WTC11 (cell line): ENCODE measurements around the gene TMEM178B. TPM values are rescaled to one million over a fixed set of nuclear protein-coding genes. Genes with fewer than 3 reads are reported as not detected.

Source experiments
- ATAC-seq: fragments of 200-7000 bp; cut with Tn5 transposase; 2 replicates; pipeline ENCODE4 v1.10.0; 2021; ENCODE audit warnings: mild to moderate bottlenecking, moderate library complexity
- CTCF ChIA-PET: fragments of 300-600 bp; sonication (Branson Sonifier 250); formaldehyde crosslinking; loops from one replicate; lab custom pipeline; 2021; ENCODE audit warnings: antibody characterized with exemption; lab: Charles Lee
- POLR2A ChIA-PET: fragments of 350-600 bp; sonication (Branson Sonifier 250); formaldehyde crosslinking; loops from one replicate; lab custom pipeline; 2021; ENCODE audit warnings: antibody characterized with exemption; lab: Charles Lee
- DNase-seq: peaks from one replicate; pipeline ENCODE4 v3.0.0; 2021; ENCODE audit warnings: low spot score
- H3K27ac Mint-ChIP-seq: 2 replicates; pipeline ENCODE4 v1.8.0; 2021; ENCODE audit warnings: mixed read lengths
- H3K27me3 Mint-ChIP-seq: 2 replicates; pipeline ENCODE4 v1.8.0; 2021; ENCODE audit warnings: low read depth, mild to moderate bottlenecking, moderate library complexity, mixed read lengths
- H3K36me3 Mint-ChIP-seq: 2 replicates; pipeline ENCODE4 v1.8.0; 2021; ENCODE audit warnings: mixed read lengths
- H3K4me1 Mint-ChIP-seq: 2 replicates; pipeline ENCODE4 v1.8.0; 2022; ENCODE audit warnings: mixed read lengths
- H3K4me3 Mint-ChIP-seq: 2 replicates; pipeline ENCODE4 v1.8.0; 2021; ENCODE audit warnings: mild to moderate bottlenecking, moderate library complexity, mixed read lengths
- H3K9me3 Mint-ChIP-seq: 2 replicates; pipeline ENCODE4 v1.8.0; 2021; ENCODE audit warnings: mixed read lengths
- ATF2 ChIP-seq: sonication (generic); formaldehyde crosslinking; IDR thresholded peaks from 2 replicates; pipeline ENCODE4 v1.8.1; 2022; ENCODE audit warnings: low read depth, missing genetic modification reagents, borderline replicate concordance
- CBFB ChIP-seq: sonication (generic); formaldehyde crosslinking; IDR thresholded peaks from 2 replicates; pipeline ENCODE4 v1.8.1; 2022; ENCODE audit warnings: mild to moderate bottlenecking, low read depth, missing genetic modification reagents
- CDX4 ChIP-seq: fragments of 250-450 bp; sonication (Bioruptor Pico); IDR thresholded peaks from 2 replicates; pipeline ENCODE4 v1.9.0; 2021; ENCODE audit warnings: moderate library complexity, mild to moderate bottlenecking, inconsistent platforms, borderline replicate concordance
- E2F4 ChIP-seq: sonication (generic); formaldehyde crosslinking; IDR thresholded peaks from 2 replicates; pipeline ENCODE4 v1.8.1; 2022; ENCODE audit warnings: low read depth, mild to moderate bottlenecking, moderate library complexity, missing genetic modification reagents, borderline replicate concordance
- HMGA2 ChIP-seq: fragments of 250-450 bp; sonication (Bioruptor Pico); IDR thresholded peaks from 2 replicates; pipeline ENCODE4 v1.4.0; 2021; ENCODE audit warnings: mild to moderate bottlenecking, moderate library complexity
- KAT7 ChIP-seq: sonication (generic); formaldehyde crosslinking; IDR thresholded peaks from 2 replicates; pipeline ENCODE4 v1.8.1; 2023; ENCODE audit warnings: missing genetic modification reagents, mild to moderate bottlenecking, borderline replicate concordance
- MAX ChIP-seq: sonication (generic); formaldehyde crosslinking; IDR thresholded peaks from 2 replicates; pipeline ENCODE4 v1.8.0; 2022; ENCODE audit warnings: mild to moderate bottlenecking, missing genetic modification reagents
- NR3C1 ChIP-seq: sonication (generic); formaldehyde crosslinking; conservative IDR thresholded peaks from 2 replicates; pipeline ENCODE4 v1.8.1; 2023; ENCODE audit warnings: low read depth, mild to moderate bottlenecking, missing genetic modification reagents
- PREB ChIP-seq: sonication (generic); formaldehyde crosslinking; IDR thresholded peaks from 2 replicates; pipeline ENCODE4 v1.8.1; 2022; ENCODE audit warnings: mild to moderate bottlenecking, missing genetic modification reagents, moderate library complexity, borderline replicate concordance
- RELA ChIP-seq: sonication (generic); formaldehyde crosslinking; IDR thresholded peaks from 2 replicates; pipeline ENCODE4 v1.8.1; 2022; ENCODE audit warnings: missing genetic modification reagents, mild to moderate bottlenecking, borderline replicate concordance
- TEAD1 ChIP-seq: sonication (generic); formaldehyde crosslinking; IDR thresholded peaks from 2 replicates; pipeline ENCODE4 v1.8.0; 2022; ENCODE audit warnings: mild to moderate bottlenecking, missing genetic modification reagents
- TEAD4 ChIP-seq: sonication (generic); formaldehyde crosslinking; IDR thresholded peaks from 2 replicates; pipeline ENCODE4 v1.8.0; 2022; ENCODE audit warnings: mild to moderate bottlenecking, missing genetic modification reagents
- ZMAT4 ChIP-seq: fragments of 250-450 bp; sonication (Bioruptor Pico); IDR thresholded peaks from 2 replicates; pipeline ENCODE4 v1.9.0; 2021; ENCODE audit warnings: mild to moderate bottlenecking
- ZNF138 ChIP-seq: sonication (generic); formaldehyde crosslinking; conservative IDR thresholded peaks from 2 replicates; pipeline ENCODE4 v1.8.1; 2022; ENCODE audit warnings: mild to moderate bottlenecking, moderate library complexity, missing genetic modification reagents
- ZNF396 ChIP-seq: fragments of 250-450 bp; sonication (Bioruptor Pico); IDR thresholded peaks from 2 replicates; pipeline ENCODE4 v1.8.0; 2021; ENCODE audit warnings: mild to moderate bottlenecking, moderate library complexity, borderline replicate concordance
- ZNF423 ChIP-seq: fragments of 250-450 bp; sonication (Bioruptor Pico); IDR thresholded peaks from 2 replicates; pipeline ENCODE4 v2.1.2; 2022; ENCODE audit warnings: mild to moderate bottlenecking, moderate library complexity
- ZNF425 ChIP-seq: fragments of 250-450 bp; sonication (Bioruptor Pico); conservative IDR thresholded peaks from 2 replicates; pipeline ENCODE4 v1.9.0; 2021; ENCODE audit warnings: mild to moderate bottlenecking
- ZNF512 ChIP-seq: sonication (generic); formaldehyde crosslinking; IDR thresholded peaks from 2 replicates; pipeline ENCODE4 v1.8.1; 2022; ENCODE audit warnings: missing genetic modification reagents, borderline replicate concordance
- ZNF671 ChIP-seq: fragments of 250-450 bp; sonication (Bioruptor Pico); IDR thresholded peaks from 2 replicates; pipeline ENCODE4 v1.8.0; 2021; ENCODE audit warnings: mild to moderate bottlenecking
- total RNA-seq: library from RNA; stranded (reverse); gene quantifications from 3 replicates; pipeline ENCODE4 v1.2.3, GENCODE V29; 2021
- TF ChIP-seq, protein P1 (sequence below): sonication (generic); formaldehyde crosslinking; IDR thresholded peaks from 2 replicates; pipeline ENCODE4 v1.8.1; 2023; ENCODE audit warnings: mild to moderate bottlenecking, missing genetic modification reagents, moderate library complexity
- TF ChIP-seq, protein P2 (sequence below): sonication (generic); formaldehyde crosslinking; IDR thresholded peaks from 2 replicates; pipeline ENCODE4 v1.8.0; 2023; ENCODE audit warnings: missing genetic modification reagents, mild to moderate bottlenecking, borderline replicate concordance

The TMEM178B gene
- total RNA-seq, 1 experiment from 2014 or later = 20.4 TPM

DNA sequence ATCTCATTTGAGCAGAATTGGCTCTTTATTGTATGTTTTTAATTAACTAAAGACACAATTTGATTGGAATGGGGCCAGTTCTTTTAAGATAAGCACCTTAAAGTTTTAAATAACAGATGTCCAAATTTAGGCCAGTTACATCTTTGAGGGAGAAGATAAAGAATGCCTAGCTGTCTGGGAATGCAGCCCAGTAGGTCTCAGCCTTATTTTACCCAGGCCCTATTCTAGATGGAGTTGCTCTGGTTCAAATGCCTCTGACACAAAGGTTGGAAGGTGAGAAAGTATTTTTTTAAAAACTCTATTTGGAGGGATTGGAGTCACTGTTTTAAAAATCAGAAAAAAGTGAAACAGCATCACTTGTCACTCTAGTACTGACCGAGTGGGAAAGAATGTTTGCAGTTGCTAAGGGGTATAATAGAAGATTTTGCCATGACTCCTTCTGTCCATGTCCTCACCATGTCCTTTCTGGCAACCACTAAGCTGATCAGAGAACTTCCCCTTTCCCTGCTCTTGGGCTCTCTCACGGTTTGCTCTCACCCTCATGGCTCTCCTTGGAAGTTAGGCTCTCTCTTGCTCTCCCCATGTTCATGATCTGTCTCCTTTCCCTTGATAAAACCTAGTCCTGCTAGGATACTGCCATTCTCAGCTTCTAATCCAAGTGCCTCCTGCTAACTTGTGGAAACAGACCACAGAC is 239.1 kb downstream of the TMEM178B start (continued):
- TF ChIP-seq, protein P1, sequence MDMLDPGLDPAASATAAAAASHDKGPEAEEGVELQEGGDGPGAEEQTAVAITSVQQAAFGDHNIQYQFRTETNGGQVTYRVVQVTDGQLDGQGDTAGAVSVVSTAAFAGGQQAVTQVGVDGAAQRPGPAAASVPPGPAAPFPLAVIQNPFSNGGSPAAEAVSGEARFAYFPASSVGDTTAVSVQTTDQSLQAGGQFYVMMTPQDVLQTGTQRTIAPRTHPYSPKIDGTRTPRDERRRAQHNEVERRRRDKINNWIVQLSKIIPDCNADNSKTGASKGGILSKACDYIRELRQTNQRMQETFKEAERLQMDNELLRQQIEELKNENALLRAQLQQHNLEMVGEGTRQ = no peak
- TF ChIP-seq ZNF512 (CRISPR knock-in tag) = no peak
- TF ChIP-seq TEAD4 = no peak
- no peak for TF ChIP-seq TEAD1
- no peak for TF ChIP-seq E2F4 (CRISPR knock-in tag)
- TF ChIP-seq, protein P2, sequence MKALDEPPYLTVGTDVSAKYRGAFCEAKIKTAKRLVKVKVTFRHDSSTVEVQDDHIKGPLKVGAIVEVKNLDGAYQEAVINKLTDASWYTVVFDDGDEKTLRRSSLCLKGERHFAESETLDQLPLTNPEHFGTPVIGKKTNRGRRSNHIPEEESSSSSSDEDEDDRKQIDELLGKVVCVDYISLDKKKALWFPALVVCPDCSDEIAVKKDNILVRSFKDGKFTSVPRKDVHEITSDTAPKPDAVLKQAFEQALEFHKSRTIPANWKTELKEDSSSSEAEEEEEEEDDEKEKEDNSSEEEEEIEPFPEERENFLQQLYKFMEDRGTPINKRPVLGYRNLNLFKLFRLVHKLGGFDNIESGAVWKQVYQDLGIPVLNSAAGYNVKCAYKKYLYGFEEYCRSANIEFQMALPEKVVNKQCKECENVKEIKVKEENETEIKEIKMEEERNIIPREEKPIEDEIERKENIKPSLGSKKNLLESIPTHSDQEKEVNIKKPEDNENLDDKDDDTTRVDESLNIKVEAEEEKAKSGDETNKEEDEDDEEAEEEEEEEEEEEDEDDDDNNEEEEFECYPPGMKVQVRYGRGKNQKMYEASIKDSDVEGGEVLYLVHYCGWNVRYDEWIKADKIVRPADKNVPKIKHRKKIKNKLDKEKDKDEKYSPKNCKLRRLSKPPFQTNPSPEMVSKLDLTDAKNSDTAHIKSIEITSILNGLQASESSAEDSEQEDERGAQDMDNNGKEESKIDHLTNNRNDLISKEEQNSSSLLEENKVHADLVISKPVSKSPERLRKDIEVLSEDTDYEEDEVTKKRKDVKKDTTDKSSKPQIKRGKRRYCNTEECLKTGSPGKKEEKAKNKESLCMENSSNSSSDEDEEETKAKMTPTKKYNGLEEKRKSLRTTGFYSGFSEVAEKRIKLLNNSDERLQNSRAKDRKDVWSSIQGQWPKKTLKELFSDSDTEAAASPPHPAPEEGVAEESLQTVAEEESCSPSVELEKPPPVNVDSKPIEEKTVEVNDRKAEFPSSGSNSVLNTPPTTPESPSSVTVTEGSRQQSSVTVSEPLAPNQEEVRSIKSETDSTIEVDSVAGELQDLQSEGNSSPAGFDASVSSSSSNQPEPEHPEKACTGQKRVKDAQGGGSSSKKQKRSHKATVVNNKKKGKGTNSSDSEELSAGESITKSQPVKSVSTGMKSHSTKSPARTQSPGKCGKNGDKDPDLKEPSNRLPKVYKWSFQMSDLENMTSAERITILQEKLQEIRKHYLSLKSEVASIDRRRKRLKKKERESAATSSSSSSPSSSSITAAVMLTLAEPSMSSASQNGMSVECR (CRISPR knock-in tag) = no peak

DNA sequence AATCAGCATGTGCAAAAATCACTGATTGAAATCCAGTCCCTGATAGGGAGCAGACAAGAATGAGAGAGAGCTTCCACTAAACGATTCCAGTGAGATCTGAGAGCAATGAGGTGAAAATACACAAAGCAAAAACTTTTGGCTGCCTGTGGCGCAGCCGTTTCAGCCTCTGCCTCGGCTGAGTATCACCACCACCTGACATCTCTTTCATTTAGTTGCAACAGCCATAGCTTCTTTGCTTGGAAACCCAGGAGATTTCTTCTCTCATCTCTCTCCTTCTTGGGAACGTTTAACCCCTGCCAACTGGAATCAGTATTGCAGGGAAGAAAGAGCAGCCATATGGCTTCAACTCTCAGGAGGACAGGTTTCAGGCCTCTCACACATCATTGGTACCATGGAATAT is 240.0 kb downstream of the TMEM178B start:
- no peaks in the 10 kb centered on the region for H3K36me3 Mint-ChIP-seq
- H3K4me3 Mint-ChIP-seq = no peak overlapping the region
- H3K27ac Mint-ChIP-seq = no peak overlapping the region
- H3K4me1 Mint-ChIP-seq = peaks cover 7% of the 10 kb centered on the region
- no peaks in the 10 kb centered on the region for H3K27me3 Mint-ChIP-seq
- no peak for ATAC-seq
- ChIA-PET POLR2A (no interaction called here), CTCF (no interaction called here)
- no peak for DNase-seq
- H3K9me3 Mint-ChIP-seq = 0 out of 2 replicates have a peak, but pooled peaks cover 3% of the 10 kb centered on the region
- TF ChIP-seq KAT7 (CRISPR knock-in tag) (no peak), CDX4 (CRISPR knock-in tag) (no peak), MAX (no peak), ZNF138 (CRISPR knock-in tag) (no peak), ATF2 (CRISPR knock-in tag) (no peak), TEAD1 (no peak), CBFB (CRISPR knock-in tag) (no peak), ZNF396 (no peak), ZNF423 (CRISPR knock-in tag) (no peak), PREB (no peak), HMGA2 (no peak), ZNF425 (no peak), RELA (CRISPR knock-in tag) (no peak), ZMAT4 (CRISPR knock-in tag) (no peak), NR3C1 (CRISPR knock-in tag) (no peak), ZNF671 (CRISPR knock-in tag) (no peak)
